SJSA1 (cell line): Measurements from ENCODE around the gene PFKP. TPM values are rescaled to one million over a fixed set of nuclear protein-coding genes. Genes with fewer than 3 reads are reported as not detected.
A peak's percentile ranks its signal among the peaks of the same experiment; 100 is the strongest.

Experiments
- DNase-seq, 2 experiments: peaks; one replicate each; pipeline ENCODE4 v3.0.0-alpha.2; 2015 to 2020; ENCODE audit warnings: low spot score in 2 of 2, low read depth in 1 of 2
- H3K27ac ChIP-seq: fragments of 250-450 bp; sonication (Bioruptor Pico); 2 replicates; pipeline ENCODE4 v1.5.1; 2020; ENCODE audit warnings: mild to moderate bottlenecking, moderate library complexity
- H3K27me3 ChIP-seq: fragments of 250-450 bp; sonication (Bioruptor Pico); replicated peaks from 2 replicates; pipeline ENCODE4 v1.5.1; 2020; ENCODE audit warnings: mild to moderate bottlenecking, moderate library complexity
- H3K36me3 ChIP-seq: fragments of 250-450 bp; sonication (Bioruptor Pico); 2 replicates; pipeline ENCODE4 v1.5.1; 2020; ENCODE audit warnings: mild to moderate bottlenecking
- H3K4me1 ChIP-seq: fragments of 250-450 bp; sonication (Bioruptor Pico); replicated peaks from 2 replicates; pipeline ENCODE4 v1.6.1; 2021; ENCODE audit warnings: mild to moderate bottlenecking
- H3K4me3 ChIP-seq: fragments of 250-450 bp; sonication (Bioruptor Pico); 2 replicates; pipeline ENCODE4 v1.5.1; 2020; ENCODE audit warnings: mild to moderate bottlenecking
- H3K9me3 ChIP-seq: fragments of 250-450 bp; sonication (Bioruptor Pico); replicated peaks from 2 replicates; pipeline ENCODE4 v1.5.1; 2020; ENCODE audit warnings: mild to moderate bottlenecking
- total RNA-seq: library from RNA; depleted of rRNA; stranded (reverse); fragments of >200 nt; shearing (Covaris generic); gene quantifications from 2 replicates; pipeline ENCODE4 v1.2.3, GENCODE V29; 2014

The PFKP gene
- total RNA-seq, 1 experiment from 2014 or later, result 604 TPM

GRCh38 chr10:3090388-3090787 is 23.0 kb downstream of the PFKP start:
- H3K27me3 ChIP-seq, result no peaks in the 10 kb centered on the region
- H3K4me3 ChIP-seq, result no peak overlapping the region
- H3K4me1 ChIP-seq, result peaks cover 73% of the 10 kb centered on the region
- no peak for DNase-seq
- peak overlapping the region; percentile 68 for H3K27ac ChIP-seq
- H3K9me3 ChIP-seq, result no peaks in the 10 kb centered on the region
- H3K36me3 ChIP-seq, result peaks cover 67% of the 10 kb centered on the region

- Histone ChIP-seq H3K9me3 (no peaks in the 10 kb centered on the region), H3K4me1 (peaks cover 75% of the 10 kb centered on the region), H3K4me3 (no peak overlapping the region), H3K27me3 (no peaks in the 10 kb centered on the region), H3K36me3 (peaks cover 63% of the 10 kb centered on the region), H3K27ac (peak overlapping the region; percentile 68)
- DNase-seq, result peak in 1 of 2 experiments; percentile 54
Measured at GRCh38 chr10:3090914-3091787, 23.8 kb downstream of the PFKP start.

DNA sequence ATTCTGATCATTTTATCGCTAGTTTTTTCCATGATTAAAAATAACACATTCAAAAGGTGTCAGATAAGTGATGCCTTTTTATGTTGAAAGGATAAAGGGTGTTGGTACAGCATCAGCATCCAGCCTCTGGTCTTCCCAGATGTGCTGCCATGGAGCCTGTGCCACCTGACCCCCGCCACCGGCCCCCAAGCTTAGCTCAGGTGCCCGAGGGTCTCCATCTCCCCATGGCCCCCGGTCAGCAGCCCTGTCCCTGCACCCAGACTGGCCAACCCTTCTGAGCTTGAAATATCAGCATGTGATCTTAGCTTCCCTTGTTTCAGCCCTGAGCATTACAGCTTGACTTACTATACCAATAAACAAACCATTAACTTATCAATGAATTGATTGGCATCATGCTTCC is 24.6 kb downstream of the PFKP start:
- peaks cover 72% of the 10 kb centered on the region for H3K4me1 ChIP-seq

GRCh38 chr10:3093996-3094395 is 26.6 kb downstream of the PFKP start:
- Histone ChIP-seq H3K27ac (peak overlapping the region; percentile 97), H3K4me3 (no peak overlapping the region), H3K4me1 (peaks cover 77% of the 10 kb centered on the region), H3K27me3 (no peaks in the 10 kb centered on the region), H3K9me3 (no peaks in the 10 kb centered on the region), H3K36me3 (peaks cover 58% of the 10 kb centered on the region)
- no peak for DNase-seq

More for the DNA sequence above, 24.6 kb downstream of the PFKP start:
- Histone ChIP-seq H3K9me3 (no peaks in the 10 kb centered on the region), H3K36me3 (peaks cover 58% of the 10 kb centered on the region), H3K27ac (0 out of 2 replicates have a peak overlapping the region, but pooled peaks have one; percentile 68), H3K4me3 (no peak overlapping the region), H3K27me3 (no peaks in the 10 kb centered on the region)
- DNase-seq, result no peak

GRCh38 chr10:3094609-3095036 is 27.3 kb downstream of the PFKP start:
- H3K36me3 ChIP-seq, result peaks cover 61% of the 10 kb centered on the region
- peak overlapping the region; percentile 97 for H3K27ac ChIP-seq
- H3K4me3 ChIP-seq, result peak overlapping the region; percentile 0; the same call in 1 of the 2 replicates
- no peaks in the 10 kb centered on the region for H3K9me3 ChIP-seq
- DNase-seq, result no peak
- no peaks in the 10 kb centered on the region for H3K27me3 ChIP-seq
- peaks cover 77% of the 10 kb centered on the region for H3K4me1 ChIP-seq

GRCh38 chr10:3095373-3096139 is 28.2 kb downstream of the PFKP start:
- DNase-seq, result peak; percentile 87 to 98
- H3K9me3 ChIP-seq, result no peaks in the 10 kb centered on the region
- no peaks in the 10 kb centered on the region for H3K27me3 ChIP-seq
- H3K36me3 ChIP-seq, result peaks cover 61% of the 10 kb centered on the region
- peak overlapping the region; percentile 97 for H3K27ac ChIP-seq
- peaks cover 69% of the 10 kb centered on the region for H3K4me1 ChIP-seq
- peak overlapping the region; percentile 13; the same call in 1 of the 2 replicates for H3K4me3 ChIP-seq

GRCh38 chr10:3096149-3096548 is 28.8 kb downstream of the PFKP start:
- peak; percentile 77 to 84 for DNase-seq
- peak overlapping the region; percentile 13 for H3K4me3 ChIP-seq

GRCh38 chr10:3097160-3097559 is 29.8 kb downstream of the PFKP start:
- H3K27me3 ChIP-seq, result no peaks in the 10 kb centered on the region
- peaks cover 59% of the 10 kb centered on the region for H3K4me1 ChIP-seq
- no peaks in the 10 kb centered on the region for H3K9me3 ChIP-seq
- H3K36me3 ChIP-seq, result peaks cover 61% of the 10 kb centered on the region
- peak overlapping the region; percentile 49 for H3K27ac ChIP-seq
- H3K4me3 ChIP-seq, result no peak overlapping the region
- DNase-seq, result no peak

More at GRCh38 chr10:3096149-3096548, 28.8 kb downstream of the PFKP start:
- peaks cover 63% of the 10 kb centered on the region for H3K4me1 ChIP-seq
- no peaks in the 10 kb centered on the region for H3K27me3 ChIP-seq
- peaks cover 61% of the 10 kb centered on the region for H3K36me3 ChIP-seq
- peak overlapping the region; percentile 97 for H3K27ac ChIP-seq
- H3K9me3 ChIP-seq, result no peaks in the 10 kb centered on the region

DNA sequence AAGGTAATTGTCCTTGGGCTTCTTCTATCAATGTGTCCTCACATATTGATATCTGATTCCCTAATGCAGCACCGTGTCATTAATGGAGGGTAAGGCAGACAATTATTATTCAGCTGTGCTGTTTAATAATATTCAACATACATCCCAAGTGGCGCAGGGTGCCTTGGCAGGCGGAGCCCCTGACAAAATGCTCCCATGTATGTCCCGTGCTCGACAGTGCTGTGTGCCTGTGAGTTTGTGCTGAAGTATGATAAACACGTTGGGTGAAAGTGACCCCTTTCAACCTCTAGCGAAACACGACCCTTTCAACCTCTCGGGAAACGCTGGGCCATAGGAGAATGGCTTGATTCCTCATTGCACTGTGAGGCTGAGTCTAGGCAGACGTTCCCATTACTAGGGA is 31.3 kb downstream of the PFKP start:
- no peak for DNase-seq
- no peak overlapping the region for H3K4me3 ChIP-seq
- no peak overlapping the region for H3K27ac ChIP-seq
- no peaks in the 10 kb centered on the region for H3K27me3 ChIP-seq
- H3K9me3 ChIP-seq, result no peaks in the 10 kb centered on the region
- peaks cover 67% of the 10 kb centered on the region for H3K36me3 ChIP-seq
- H3K4me1 ChIP-seq, result peaks cover 61% of the 10 kb centered on the region

GRCh38 chr10:3099291-3100092 is 32.1 kb downstream of the PFKP start:
- Histone ChIP-seq H3K27me3 (no peaks in the 10 kb centered on the region), H3K27ac (no peak overlapping the region), H3K4me1 (peaks cover 54% of the 10 kb centered on the region), H3K36me3 (peaks cover 69% of the 10 kb centered on the region), H3K4me3 (no peak overlapping the region), H3K9me3 (no peaks in the 10 kb centered on the region)
- DNase-seq, result no peak

GRCh38 chr10:3100093-3100792 is 32.9 kb downstream of the PFKP start:
- Histone ChIP-seq H3K4me1 (peaks cover 47% of the 10 kb centered on the region), H3K9me3 (no peaks in the 10 kb centered on the region), H3K4me3 (no peak overlapping the region), H3K27ac (no peak overlapping the region), H3K27me3 (no peaks in the 10 kb centered on the region), H3K36me3 (peaks cover 76% of the 10 kb centered on the region)
- DNase-seq, result no peak

DNA sequence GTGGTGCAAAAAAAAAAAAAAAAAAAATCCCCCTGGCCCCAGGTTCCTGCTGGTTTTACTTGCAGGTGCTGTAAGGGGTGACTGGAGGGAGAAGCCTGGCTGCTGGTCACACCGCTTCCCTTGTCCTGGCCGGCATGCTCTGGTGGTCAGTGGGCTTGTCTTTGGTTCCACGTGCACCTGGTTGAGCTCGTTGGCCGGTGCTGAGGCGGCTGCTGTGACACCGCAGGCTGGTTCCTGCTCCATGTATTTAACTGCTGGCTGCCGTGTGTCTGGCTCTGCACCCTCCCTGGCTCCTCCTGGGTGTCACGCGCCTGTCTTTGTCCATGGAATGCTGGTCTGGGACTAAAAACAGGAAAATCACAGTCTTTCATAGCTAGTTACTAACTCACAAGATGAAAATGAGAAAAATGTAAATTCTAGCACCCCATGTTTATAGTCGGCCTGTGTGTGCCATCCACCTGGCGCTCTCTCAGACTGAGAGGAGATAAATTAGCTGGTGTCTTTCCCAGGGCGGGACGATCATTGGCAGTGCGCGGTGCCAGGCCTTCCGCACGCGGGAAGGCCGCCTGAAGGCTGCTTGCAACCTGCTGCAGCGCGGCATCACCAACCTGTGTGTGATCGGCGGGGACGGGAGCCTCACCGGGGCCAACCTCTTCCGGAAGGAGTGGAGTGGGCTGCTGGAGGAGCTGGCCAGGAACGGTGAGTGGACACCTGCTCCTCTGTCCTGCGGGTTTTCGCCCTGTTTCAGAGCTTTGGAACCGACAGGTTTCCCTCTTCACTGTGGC is 33.7 kb downstream of the PFKP start:
- Histone ChIP-seq H3K36me3 (peaks cover 83% of the 10 kb centered on the region), H3K27me3 (no peaks in the 10 kb centered on the region), H3K27ac (no peak overlapping the region)

More for the DNA sequence above, 33.7 kb downstream of the PFKP start:
- Histone ChIP-seq H3K4me1 (peaks cover 41% of the 10 kb centered on the region), H3K9me3 (no peaks in the 10 kb centered on the region), H3K4me3 (no peak overlapping the region)
- DNase-seq, result no peak
